DND-41 (cell line): ENCODE data around the gene TAOK3.

Source experiments
- CTCF ChIP-seq: IDR thresholded peaks from 2 replicates; pipeline ENCODE4 v1.5.1; 2012; ENCODE audit warnings: borderline replicate concordance, low read length, moderate library complexity, mild to moderate bottlenecking; ENCODE audit not compliant: poor library complexity, severe bottlenecking; ENCODE audit errors: extremely low read depth
- EZH2 ChIP-seq: IDR thresholded peaks from 3 replicates; pipeline ENCODE4 v1.6.1; 2012; ENCODE audit warnings: borderline replicate concordance, low read depth, mild to moderate bottlenecking, moderate library complexity, low read length, inconsistent platforms; ENCODE audit not compliant: severe bottlenecking

GRCh38 chr12:118119449-118119879, 253.2 kb downstream of the TAOK3 start:
- no peak for TF ChIP-seq CTCF
- no peak for TF ChIP-seq EZH2
